ENCODE measurements around the gene SOD2.
"Not testable (repeated sequence)": the region's sequence is repeated elsewhere in the genome, so short reads cannot be mapped to it uniquely, and the experiment has no call there.

The SOD2 gene

DNA sequence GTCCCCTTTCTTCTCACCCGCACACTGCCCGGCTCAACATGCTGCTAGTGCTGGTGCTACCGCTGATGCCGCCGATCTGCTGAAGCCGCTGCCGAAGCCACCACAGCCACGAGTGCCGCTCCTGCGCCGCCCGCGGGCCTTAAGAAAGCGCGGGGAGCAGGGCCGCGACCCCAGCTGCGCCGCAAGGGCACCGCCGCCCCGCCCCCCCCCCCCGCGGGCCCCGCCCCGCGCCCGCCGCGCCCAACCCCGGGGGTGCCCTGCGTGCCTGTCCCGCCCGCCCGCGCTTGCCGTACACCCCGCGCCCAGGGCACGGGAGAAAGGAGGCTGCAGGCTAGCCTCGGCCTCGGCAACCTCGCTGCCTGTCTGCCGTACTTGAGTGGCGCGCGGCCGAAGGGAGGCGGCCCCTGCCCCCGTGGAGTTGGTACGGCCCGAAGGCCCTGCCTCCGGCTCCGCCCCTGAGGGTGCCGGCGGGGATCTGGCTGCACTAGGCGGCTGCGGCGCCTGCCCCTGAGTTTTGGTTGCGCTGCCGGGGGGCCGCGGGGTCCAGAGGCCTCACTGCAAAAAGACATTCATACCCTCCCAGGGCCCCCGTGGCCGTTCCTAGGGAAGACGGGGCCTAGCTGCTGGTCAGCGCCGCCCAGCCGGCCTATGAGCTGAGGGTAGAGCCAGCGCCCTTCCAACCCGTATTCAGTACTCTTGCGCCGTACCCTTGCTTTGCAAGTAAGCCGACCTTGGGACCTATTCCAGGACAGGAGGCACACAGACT is at the start of gene SOD2:
Gene SOD2, minus strand, starts transcription at position 114 of the 766 bp plus-strand sequence. Its CDS starts 74 bp downstream, at position 40.
- peak; percentile 68 to 72 for DNase-seq

DNA sequence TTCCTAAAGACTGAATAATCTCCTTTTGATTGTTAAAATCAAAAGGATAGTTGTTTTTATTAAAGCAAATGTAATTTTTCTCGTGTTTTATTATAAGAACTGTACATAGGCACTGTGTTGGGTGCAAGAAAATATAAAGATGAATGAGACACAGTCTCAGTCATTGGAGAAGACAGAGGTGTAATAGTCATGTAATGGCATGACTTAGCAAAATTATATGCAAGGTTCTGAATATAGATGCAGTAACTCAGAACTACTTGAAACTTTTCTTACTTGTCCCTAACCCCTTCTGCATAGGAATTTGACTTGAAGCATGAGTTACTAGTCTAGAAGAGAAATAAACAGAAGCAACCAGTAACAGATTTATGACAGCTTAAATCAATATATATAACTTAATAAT is 49.1 kb upstream of the SOD2 start:
- DNase-seq: no peak

DNA sequence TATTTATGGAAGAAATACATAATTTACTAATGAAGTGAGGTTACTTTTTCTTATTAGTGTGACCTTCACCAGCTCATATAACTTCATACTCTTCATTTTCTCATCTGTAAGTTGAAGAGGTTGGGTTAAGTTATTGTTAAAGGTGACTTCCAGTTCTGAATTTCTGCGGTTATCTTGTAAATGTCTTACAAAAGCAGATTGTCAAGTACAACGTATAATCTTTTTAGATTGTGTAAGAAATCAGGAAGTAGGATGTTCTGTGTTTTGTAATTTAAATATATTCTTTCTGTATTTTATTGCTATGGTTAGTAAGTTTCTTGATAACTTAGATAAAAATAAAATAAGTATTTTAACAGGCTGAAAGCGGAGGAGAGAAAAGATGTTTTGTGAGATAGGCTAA is 46.3 kb upstream of the SOD2 start:
- no peak for DNase-seq

DNA sequence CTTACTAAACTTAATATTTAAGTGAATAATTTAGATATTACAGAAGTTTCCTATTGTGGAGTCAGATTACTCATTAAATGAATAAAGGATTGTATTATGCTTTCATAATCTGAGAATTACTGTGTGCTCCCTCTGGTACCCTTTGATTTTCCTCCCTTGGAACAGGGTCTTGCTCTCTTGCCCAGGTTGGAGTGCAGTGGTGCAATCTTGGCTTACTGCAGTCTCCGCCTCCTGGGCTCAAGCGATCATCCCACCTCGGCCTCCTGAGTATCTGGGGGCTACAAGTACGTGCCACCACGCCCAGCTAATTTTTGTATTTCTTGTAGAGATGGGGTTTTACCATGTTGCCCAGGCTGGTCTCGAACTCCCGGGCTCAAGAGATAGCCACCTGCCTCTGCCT is 43.9 kb upstream of the SOD2 start:
- DNase-seq: no peak

DNA sequence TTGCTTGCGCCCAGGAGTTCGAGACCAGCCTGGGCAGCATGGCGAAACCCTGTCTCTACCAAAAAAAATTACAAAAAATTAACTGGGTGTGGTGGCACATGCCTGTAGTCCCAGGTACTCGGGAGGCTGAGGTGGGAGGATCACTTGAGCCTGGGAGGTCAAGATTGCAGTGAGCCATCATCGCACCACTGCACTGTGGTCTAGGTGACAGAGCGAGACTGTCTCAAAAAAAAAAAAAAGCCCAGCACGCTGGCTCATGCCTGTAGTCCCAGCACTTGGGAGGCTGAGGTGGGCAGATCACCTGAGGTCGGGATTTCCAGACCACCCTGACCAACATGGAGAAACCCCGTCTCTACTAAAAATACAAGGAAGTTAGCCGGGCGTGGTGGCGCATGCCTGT is 40.4 kb upstream of the SOD2 start:
- DNase-seq: not testable (repeated sequence)

DNA sequence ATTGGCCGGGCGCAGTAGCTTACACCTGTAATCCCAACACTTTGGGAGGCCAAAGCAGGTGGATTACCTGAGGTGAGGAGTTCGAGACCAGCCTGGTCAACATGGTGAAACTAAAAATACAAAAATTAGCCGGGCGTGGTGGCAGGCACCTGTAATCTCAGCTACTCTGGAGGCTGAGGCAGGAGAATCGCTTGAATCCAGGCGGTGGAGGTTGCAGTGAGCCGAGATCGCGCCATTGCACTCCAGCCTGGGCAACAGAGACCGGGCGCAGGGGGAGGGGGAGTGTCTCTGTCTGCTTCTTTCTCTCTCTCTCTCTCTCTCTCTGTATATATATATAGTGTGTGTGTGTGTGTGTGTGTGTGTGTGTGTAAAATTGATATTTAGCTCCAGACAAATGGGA is 39.5 kb upstream of the SOD2 start:
- not testable (repeated sequence) for DNase-seq

DNA sequence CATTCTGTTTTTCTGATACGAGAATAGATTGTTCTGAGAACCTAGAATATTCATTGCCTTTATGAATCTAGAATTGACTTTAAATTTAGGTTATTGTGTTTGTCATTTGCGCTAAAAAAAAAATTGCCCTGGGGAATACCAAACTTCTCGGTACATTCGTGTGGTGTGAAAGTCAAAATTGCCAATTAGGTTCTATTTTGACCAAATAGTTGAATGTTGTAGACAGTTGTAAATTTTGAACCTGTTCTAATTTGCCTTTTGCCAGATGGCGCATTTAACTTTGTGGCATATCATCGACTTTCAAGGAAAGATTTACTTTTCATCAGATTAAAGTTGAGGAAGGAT is 37.3 kb upstream of the SOD2 start:
- no peak for DNase-seq

DNA sequence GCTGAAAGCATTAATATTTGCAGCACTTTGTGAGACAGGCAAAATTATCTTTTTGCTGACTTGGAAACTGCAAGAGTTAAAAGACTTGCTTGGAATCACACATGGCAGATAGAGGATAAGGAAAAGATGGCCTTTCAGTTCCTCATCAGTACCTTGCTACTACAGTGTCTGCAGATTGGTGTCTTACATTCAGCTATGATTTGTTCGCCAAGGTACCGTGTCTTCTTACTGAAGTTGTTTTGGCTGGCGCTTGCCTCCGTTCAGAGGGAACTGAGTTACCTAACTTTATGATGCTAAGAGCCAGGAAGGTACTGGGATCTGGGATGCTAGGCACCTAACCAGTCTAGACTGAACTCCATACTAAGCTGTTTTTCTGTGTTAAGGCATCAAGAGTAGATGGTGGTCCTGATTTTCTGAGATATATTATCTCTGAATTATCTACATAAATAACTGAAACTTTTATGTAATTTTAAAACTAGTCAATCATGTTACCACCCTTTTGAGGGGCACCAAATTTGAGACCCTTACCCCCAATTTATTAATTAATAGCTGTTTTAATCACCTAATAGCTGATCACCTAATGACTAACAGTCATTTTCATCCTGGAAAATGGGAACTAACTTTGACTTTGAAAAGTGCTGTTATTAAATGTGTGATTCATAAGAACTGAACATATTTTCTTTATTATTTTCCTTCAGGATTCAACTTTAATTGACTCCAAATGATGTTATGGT is 36.7 kb upstream of the SOD2 start:
- no peak for DNase-seq

DNA sequence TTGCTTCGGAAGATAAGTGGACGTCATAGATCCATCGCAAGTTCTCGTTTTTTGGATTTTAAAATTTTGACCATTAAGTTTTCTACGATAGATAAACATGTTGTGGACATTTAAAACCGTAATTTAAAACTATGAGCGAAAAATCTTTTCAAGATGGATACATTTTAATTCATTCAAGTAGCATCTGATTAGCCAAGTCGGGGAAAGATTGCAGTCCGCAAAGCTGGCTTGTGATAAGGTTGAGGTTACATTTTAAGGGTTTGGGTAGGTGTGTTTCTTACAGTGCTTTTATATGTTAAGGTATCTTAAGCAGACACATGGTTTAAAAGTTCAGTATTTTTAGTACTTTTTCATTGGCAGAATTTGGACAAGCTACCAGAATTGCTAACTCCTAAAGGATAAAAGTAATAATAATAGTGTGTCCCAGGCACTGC is 35.5 kb upstream of the SOD2 start:
- no peak for DNase-seq

DNA sequence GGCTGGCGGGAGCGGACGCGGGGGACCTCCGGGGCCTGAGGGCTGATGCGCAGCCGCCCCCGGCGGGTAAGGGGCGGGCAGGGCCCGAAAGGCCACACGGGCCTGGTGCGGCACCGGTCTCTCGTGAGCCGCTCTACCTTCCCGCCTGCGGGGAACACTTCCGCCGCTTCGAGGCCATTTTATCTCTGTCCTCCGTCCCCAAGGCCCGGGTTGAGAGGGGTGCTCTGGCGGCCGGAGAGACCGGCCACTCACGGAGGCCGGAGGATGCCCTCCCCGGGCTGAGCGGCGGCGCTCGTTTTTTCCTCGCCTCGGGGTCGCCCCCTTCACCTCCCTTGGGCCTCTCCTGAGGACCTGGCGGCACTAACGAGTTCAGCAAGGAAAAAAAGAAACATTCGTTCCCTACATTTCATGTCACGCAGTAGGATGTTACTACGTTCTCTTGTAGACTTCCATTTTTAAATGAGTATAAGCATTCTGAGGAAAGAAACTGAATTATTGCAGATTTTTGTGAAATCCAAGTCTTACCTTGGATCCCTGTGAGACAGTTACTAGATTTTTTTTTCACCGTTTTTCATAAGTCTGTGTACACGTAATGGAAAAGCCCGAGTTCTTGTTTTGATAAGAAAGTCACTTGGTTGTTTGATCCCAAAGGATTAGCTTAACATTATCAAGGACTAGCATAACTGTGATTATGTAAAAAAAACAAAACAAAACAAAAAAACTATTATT is 34.8 kb upstream of the SOD2 start:
- peak in 1 of 2 experiments; percentile 36 for DNase-seq

DNA sequence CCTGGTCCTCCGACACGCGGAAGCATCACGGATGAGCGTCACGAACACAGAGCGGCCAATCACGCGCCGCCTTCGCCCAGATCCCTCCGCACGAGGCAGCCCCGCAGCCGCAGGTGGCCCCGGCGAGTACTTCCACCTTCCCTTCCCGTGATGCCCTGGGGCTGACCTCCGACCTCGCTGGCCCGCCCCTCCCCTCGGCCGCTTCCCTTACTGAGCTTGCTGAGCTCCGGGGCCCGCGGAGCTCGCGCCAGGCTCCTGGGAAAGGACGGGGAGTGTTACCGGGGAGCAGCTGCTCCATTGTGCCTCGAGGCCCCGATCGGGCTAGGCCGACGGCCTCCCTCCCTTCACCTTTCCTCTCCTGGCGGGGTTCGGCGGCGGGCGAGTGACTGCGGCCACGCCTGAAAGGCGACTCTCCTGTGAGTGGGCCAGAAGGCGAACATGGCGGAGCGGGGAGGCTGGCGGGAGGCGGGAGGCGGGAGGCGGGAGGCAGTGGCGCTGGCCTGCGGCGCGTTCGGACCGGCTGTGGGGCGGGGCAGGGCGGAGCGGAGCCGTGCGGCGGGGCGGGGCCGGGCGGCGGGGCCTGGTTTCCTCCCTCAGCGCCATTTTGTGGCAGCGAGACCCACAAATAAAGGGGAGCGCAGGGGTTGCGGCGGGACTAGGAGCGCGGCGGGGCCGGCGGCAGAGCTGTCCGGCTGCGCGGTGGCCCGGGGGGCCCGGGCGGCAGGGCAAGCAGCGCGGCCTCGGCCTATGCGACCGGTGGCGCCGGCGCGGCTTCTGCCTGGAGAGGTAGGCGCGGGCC is 34.1 kb upstream of the SOD2 start, which contains the start of gene WTAP:
Gene WTAP, plus strand, starts transcription at position 589 of the 799 bp plus-strand sequence. CDS start 8,760 bp downstream, outside the sequence.
- peak; percentile 78 to 93 for DNase-seq

DNA sequence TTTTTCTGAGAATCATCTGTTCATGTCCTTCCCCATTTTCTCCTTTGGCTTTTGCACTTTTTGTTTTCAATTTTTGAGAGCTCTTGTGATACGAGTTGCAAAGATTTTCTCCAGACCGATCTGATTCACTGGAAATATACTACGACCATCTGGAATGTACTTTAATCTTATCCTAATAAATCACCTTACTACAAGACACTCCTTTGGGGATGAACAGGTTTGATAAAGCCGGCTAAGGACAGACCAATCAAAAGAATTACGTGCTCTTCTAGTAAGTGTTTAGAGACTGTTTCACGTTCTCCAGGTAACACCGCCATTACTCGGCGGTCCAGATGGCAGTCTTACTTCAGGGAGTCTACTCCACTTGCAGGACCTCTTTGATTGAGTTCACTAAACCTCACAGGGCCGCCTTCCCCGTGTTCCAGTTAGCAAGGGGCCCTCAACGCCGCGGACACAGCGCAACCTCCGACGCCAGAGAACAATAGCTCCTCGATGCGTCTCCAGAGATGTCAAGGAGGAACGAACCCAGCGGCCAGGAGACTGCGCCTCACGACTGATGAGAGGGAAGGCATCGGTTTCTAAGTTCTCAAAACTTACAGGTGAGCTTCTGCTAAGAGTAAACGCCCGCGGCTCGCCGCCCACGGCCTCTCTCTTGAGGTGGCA is 33.3 kb upstream of the SOD2 start:
- DNase-seq: peak; percentile 40 to 85

DNA sequence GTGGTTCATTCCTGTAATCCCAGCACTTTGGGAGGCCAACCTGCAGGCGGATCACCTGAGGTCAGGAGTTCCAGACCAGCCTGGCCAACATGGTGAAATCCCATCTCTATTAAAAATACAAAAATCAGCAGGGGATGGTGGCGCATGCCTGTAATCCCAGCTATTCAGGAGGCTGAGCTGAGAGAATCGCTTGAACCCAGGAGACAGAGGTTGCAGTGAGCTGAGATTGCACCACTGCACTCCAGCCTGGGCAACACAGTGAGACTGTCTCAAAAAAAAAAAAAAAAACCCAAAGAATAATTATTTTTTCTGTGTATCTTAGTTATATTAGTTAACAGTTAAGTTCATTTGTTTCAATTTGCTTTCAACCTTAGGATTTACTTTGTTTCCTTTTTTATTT is 32.2 kb upstream of the SOD2 start:
- not testable (repeated sequence) for DNase-seq

DNA sequence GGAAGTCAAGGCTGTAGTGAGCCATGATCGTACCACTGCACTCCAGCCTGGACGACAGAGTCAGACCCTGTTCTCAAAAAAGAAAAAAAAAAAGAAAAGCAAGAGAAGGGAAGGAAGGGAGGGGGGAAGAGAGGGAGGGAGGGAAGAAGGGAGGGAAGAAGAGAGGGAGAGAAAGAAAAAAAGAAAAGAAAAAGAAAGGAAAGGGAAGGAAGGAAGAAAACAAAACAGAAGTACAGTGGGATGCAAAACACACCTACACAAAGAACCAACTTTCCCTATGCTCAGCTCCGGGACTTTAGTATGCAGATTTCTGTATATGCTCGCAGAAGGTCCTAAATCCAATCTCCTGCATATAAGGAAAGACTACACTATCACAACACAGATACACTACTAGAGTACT is 31.7 kb upstream of the SOD2 start:
- no peak for DNase-seq

DNA sequence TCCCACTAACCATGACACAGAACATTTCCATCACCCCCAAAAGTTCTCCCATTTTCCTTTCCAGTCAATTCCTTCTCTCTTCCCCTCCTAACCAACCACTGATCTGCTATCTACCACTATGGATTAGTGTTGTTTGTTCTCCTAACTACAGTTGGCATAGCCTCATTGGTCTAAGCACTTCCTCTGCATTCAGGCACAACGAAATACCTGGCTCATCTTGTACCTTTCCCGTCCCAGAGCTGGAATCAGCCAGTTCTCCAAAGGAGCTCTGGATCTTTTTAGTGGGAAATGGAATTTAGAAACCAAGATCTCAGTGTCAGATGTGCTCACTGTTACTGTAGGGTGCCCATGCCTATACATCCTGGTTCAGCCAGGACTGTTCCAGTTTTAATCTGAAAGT is 30.2 kb upstream of the SOD2 start:
- no peak for DNase-seq

DNA sequence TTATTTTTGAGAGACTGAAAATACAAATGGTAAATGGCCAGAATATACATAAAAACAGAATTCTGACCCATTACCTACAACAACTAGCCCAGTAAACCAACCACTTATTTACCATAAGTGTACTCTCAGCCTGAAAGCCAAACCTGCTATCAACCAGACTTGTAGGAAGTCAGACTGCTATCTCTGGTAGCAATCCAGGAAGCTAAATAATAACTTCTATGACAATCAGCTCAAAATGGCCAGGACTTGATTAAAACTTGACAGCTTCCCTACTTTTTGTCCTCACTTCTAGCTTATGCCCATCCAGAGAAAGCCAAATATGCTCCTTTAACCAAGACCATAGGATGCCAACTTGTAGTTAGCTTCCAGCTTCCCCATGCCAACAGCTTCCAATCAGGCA is 29.6 kb upstream of the SOD2 start:
- DNase-seq: no peak

DNA sequence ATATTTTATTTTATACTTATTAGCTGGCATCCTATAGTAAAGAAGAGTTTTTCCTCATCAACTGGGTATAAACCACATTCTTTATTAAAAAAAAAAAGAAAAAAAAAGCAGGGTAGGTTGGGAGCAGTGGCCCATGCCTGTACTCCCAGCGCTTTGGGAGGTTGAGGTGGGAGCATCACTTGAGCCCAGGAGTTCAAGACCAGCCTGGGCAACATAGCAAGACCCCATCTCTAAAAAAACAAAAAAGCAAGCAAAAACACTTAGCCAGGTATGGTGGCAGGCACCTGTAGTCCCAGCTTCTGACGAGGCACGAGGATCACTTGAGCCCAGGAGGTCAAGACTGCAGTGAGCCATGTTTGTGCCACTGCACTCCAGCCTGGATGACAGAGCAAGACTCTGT is 28.9 kb upstream of the SOD2 start:
- not testable (repeated sequence) for DNase-seq

DNA sequence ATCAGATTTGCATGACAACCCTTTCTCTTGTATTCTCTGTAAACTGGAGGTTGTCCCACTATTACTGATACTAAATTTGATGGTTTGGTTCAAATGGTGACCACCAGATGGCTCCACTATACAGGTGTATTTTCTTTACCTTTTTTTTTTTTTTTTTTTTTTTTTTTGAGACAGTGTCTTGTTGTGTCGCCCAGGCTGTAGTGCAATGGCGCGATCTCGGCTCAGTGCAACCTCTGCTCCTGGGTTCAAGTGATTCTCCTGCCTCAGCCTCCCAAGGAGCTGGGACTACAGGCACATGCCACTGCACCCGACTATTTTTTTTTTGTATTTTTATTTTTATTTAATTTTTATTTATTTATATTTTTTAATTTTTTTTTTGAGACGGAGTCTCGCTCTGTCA is 27.7 kb upstream of the SOD2 start:
- peak in 1 of 2 experiments; percentile 34 for DNase-seq

DNA sequence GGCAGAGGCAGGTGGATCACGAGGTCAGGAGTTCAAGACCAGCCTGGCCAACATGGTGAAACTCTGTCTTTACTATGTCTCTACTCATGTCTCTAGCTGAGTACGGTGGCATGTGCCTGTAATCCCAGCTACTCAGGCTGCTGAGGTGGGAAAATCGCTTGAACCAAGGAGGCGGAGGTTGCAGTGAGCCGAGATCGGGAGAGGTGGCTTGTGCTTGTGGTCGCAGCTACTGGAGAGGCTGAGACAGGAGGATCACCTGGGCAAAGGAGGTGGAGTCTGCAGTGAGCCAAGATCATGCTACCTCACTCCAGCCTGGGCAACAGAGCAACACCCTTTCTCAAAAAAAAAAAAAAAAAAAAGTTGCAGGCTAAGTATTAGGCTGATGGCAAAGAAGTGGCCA is 26.2 kb upstream of the SOD2 start:
- no peak for DNase-seq

DNA sequence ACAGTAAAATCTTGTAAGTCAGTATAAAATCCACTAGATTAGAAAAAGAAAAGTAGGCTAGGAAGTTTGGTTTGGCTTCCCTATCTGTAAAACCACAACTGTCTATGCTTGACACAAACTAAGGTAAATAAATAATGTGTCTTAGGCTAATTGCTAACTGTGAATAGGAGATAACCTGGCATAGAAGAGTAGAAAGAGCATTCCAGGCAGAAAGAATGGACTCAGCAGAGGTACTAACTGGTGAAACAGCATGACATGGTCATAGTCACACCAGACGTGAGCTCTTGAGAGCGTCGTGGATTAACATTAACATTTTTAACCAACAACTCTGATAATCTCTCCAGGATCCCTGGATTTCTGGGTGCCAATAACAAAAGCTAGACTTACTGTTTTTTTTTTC is 25.6 kb upstream of the SOD2 start:
- DNase-seq: no peak

DNA sequence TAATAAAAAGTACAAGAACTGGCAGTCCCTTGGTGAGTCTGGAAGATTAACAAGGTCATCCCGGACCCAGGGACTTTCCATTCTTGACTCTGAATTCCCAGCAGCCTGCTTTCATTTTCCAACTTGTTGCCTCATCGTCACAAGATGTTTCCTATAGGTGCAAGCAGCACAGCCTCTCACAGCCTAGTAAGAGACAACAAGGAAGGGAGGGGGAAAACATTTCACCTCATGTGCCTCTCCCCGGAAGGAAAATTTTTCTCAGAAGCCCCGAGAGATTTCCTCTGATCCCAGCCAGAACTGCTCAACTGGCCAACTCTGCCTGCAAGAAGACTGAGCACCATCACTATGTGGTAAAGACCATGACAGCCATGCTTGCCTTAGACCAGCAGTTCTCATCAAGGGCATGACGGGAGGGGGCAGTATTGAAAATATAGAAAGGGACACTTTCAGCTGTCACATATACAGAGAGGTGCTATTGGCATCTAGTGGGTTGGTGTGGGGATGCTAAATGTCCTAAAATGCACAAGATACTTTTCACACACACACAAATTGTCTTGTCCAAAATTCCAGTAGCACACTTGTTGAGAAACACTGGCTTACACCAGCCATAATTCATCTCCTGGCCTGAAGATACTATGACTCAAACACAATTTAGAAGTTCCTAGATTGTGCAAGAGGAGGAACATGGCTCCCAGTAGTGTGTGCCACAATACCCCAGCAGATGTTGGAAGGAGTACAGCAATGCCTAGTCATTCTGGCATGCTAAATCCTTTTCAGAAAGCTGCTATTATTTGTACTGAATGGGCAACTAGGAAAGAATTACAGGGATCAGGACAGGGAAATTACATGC is 23.4 kb upstream of the SOD2 start:
- DNase-seq: no peak
